Thyroid gland (tissue), 4 donors: ENCODE measurements around the gene NFIA.

Source experiments
- CTCF ChIP-seq, 6 experiments: fragments of 200-600 bp in 3 of 6; fragments of 450-650 bp in 3 of 6; sonication (generic) in 3 of 6; IDR thresholded peaks; one replicate each; pipeline ENCODE4 v1.5.1; 2016 to 2019; ENCODE audit warnings: antibody characterized with exemption in 6 of 6, mild to moderate bottlenecking in 2 of 6, inconsistent platforms in 1 of 6, moderate library complexity in 1 of 6
- POLR2A ChIP-seq, 2 donors: fragments of 450-650 bp; IDR thresholded peaks; one replicate each; pipeline ENCODE4 v1.6.1; 2017; ENCODE audit warnings: antibody characterized with exemption in 2 of 2, mild to moderate bottlenecking in 2 of 2, moderate library complexity in 1 of 2

- TF ChIP-seq CTCF (IDR thresholded peaks at IDR 0.05) (no peak), POLR2A (IDR thresholded peaks at IDR 0.05) (no peak)
Measured at GRCh38 chr1:61186753-61187152, 104.4 kb downstream of the NFIA start.
